Measurements from ENCODE around the gene FKBP1A.
"Not testable (repeated sequence)": the region's sequence is repeated elsewhere in the genome, so short reads cannot be mapped to it uniquely, and the experiment has no call there.

The FKBP1A gene

DNA sequence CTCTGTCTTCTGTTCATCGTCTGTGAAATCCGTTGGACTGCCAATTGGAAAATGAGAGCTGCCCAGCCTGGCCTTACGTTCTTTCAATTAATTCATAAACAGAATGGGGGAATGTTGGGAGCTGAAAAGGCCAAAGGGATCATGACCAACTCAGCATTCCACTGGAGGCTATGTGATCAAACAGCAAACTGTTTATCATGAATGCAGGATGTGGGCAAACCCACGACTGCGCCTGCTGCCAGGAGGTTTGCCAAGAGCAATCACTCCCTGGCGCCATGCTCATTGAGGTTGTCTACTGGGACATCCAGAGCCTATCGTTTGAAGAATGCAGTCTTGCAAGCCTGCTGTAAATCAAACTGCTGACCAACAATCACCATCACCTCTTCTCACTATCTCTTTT is 9.3 kb upstream of the FKBP1A start:
- H3K4me3 ChIP-seq (ENCODE audit: low read length): no peak overlapping the region
- no peak for DNase-seq (ENCODE audit: low read depth)
- TF ChIP-seq, protein P1, sequence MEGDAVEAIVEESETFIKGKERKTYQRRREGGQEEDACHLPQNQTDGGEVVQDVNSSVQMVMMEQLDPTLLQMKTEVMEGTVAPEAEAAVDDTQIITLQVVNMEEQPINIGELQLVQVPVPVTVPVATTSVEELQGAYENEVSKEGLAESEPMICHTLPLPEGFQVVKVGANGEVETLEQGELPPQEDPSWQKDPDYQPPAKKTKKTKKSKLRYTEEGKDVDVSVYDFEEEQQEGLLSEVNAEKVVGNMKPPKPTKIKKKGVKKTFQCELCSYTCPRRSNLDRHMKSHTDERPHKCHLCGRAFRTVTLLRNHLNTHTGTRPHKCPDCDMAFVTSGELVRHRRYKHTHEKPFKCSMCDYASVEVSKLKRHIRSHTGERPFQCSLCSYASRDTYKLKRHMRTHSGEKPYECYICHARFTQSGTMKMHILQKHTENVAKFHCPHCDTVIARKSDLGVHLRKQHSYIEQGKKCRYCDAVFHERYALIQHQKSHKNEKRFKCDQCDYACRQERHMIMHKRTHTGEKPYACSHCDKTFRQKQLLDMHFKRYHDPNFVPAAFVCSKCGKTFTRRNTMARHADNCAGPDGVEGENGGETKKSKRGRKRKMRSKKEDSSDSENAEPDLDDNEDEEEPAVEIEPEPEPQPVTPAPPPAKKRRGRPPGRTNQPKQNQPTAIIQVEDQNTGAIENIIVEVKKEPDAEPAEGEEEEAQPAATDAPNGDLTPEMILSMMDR (IDR thresholded peaks at IDR 0.05; ENCODE audit: insufficient read depth, low read depth, low read length, missing control alignments): no peak

- TF ChIP-seq, protein P1 (IDR thresholded peaks at IDR 0.05; ENCODE audit: insufficient read depth, low read depth, low read length, missing control alignments): no peak
Measured at GRCh38 chr20:1401451-1401907, 8.6 kb upstream of the FKBP1A start.

DNA sequence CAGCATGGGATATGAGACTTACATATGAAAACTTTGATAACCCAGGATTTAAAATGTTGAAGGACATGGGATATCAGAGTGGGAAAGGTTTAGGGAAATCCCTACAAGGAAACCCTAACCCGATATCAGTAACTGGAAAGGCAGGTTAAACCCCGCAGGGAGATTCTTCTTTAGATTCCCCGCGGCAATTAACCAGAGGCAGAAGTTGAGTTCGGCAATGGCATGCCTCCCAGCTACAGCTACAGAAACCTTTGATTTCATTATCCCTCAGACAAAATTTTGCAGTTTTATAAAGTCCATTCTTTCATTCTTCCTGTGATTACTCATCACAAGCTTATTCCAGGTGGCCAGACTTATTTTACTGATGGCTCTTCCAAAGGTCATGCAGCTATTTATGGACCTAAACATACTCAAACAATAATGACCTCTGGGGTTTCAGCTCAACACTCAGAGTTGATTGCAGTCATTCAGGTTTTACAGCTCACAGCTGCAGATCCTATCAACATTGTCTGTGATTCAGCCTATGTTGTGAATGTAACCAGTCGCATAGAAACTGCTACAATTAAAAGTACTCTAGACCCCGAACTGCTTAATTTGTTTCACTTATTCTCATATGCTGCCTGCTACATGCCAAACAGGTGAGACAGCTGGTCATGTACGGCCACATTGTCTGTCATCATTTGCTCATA is 7.0 kb upstream of the FKBP1A start:
- DNase-seq (ENCODE audit: low read depth): peak; percentile 84
- H3K4me3 ChIP-seq (ENCODE audit: low read length): not testable (repeated sequence)

More at GRCh38 chr20:1401451-1401907, 8.6 kb upstream of the FKBP1A start:
- H3K4me3 ChIP-seq (ENCODE audit: low read length): no peak overlapping the region
- DNase-seq (ENCODE audit: low read depth): no peak

DNA sequence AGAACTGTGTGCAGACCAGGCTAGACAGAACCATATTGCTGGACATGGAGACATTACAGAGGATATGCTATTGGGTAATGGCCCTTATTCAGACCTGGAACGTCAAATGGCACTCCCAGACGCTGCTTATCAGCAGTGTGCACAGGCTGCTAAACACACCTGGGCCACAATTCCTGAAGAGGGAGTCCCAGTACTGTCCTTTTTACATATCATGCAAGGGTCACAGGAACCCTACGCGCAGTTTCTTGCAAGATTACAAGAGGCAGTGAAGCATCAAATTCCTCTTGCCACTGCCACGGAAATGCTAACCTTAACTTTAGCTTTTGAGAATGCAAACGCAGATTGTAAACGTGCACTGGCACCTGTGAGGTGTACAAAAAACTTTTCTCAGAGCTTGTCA is 5.3 kb upstream of the FKBP1A start:
- not testable (repeated sequence) for H3K4me3 ChIP-seq (ENCODE audit: low read length); DNase-seq (ENCODE audit: low read depth)

DNA sequence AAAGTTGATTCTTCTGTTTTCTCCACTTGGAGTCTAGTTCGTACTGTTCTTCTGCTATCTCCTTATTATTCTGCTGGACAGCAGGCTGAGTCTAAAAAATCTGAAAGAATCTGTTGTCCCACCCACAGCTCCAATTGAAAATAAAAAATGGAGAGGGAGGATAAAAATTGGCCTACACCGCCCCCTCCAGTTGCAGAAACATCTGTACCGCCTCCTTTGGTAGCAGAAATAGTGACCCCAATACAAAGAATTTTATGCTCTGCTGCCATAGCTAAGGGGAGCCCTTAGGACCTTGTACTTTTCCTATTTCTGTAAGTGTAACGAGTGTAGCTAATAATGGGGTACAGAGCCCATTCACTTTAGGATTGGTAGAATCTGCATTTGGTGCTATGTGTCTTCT is 4.9 kb upstream of the FKBP1A start:
- TF ChIP-seq, protein P1 (IDR thresholded peaks at IDR 0.05; ENCODE audit: insufficient read depth, low read depth, low read length, missing control alignments): no peak
- no peak overlapping the region for H3K4me3 ChIP-seq (ENCODE audit: low read length)
- no peak for DNase-seq (ENCODE audit: low read depth)

DNA sequence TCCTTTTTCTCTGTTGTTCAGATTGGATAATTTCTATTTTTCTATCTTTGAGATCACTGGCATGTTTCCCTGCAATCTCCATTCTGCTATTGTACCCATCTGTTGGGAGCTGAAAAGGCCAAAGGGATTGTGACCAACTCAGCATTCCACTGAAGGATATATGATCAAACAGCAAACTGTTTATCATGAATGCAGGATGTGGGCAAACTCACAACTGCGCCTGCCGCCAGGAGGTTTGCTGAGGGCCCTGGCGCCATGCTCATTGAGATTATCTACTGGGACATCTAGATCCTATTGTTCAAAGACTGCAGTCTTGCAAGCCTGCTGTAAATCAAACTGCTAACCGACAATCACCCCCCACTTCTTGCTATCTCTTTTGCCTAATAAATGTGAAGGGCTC is 3.8 kb upstream of the FKBP1A start:
- DNase-seq (ENCODE audit: low read depth): no peak
- TF ChIP-seq, protein P1 (IDR thresholded peaks at IDR 0.05; ENCODE audit: insufficient read depth, low read depth, low read length, missing control alignments): no peak
- H3K4me3 ChIP-seq (ENCODE audit: low read length): no peak overlapping the region

- no peak overlapping the region for H3K4me3 ChIP-seq (ENCODE audit: low read length)
- TF ChIP-seq, protein P1 (IDR thresholded peaks at IDR 0.05; ENCODE audit: insufficient read depth, low read depth, low read length, missing control alignments): no peak
- no peak for DNase-seq (ENCODE audit: low read depth)
Measured at GRCh38 chr20:1396264-1396663, 3.4 kb upstream of the FKBP1A start.

DNA sequence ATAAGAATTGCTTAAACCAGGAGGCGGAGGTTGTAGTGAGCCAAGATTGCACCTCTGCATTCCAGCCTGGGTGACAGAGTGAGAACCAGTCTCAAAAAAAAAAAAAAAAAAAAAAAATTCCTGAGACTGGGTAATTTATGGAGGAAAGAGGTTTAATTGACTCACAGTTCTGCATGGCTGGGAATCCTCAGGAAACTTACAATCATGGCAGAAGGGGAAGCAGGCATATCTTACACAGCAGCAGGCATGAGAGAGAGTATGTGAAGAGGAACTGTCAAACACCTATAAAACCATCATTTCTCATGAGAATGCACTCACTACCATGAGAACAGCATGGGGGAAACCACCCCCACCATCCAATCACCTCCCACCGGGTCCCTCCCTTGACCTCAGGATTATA is 1.8 kb upstream of the FKBP1A start:
- TF ChIP-seq, protein P1 (IDR thresholded peaks at IDR 0.05; ENCODE audit: insufficient read depth, low read depth, low read length, missing control alignments): no peak
- no peak overlapping the region for H3K4me3 ChIP-seq (ENCODE audit: low read length)
- no peak for DNase-seq (ENCODE audit: low read depth)

Data from epithelial cell of esophagus (primary cell).